ENCODE data around the gene BICRA.

GRCh38 chr19:47593860-47594259 lies 15.1 kb upstream of the BICRA start:
- no peak for TF ChIP-seq CTCF (IDR thresholded peaks at IDR 0.05; ENCODE audit: poor library complexity)
- TF ChIP-seq EZH2phosphoT487 (IDR thresholded peaks at IDR 0.05; ENCODE audit: low read depth, severe bottlenecking, unreplicated experiment): no peak

Measured in hepatocyte (in vitro differentiated cells).